ENCODE measurements around the gene OSCP1.
A peak's percentile ranks its signal among the peaks of the same experiment; 100 is the strongest.

OSCP1 gene

DNA sequence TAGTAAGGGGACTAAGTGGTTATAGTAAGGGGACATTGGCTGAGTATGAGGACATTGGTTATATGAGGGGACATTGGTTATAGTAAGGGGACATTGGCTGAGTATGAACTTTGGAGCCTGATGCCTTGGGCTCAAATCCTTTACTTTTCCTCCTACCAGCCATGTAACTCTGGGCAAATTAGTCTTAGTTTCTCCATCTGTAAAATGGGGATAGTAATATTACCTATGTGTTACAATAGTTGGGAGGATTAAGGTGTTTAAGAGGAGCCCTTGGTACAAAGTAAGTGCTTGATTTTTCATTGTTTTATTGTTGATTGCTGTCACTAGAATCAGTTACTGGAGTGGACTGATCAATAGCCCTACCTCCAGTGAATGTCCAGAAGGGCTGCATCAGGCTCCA is 2.8 kb downstream of the OSCP1 start:
- no peak for DNase-seq (ENCODE audit: low read depth)

DNA sequence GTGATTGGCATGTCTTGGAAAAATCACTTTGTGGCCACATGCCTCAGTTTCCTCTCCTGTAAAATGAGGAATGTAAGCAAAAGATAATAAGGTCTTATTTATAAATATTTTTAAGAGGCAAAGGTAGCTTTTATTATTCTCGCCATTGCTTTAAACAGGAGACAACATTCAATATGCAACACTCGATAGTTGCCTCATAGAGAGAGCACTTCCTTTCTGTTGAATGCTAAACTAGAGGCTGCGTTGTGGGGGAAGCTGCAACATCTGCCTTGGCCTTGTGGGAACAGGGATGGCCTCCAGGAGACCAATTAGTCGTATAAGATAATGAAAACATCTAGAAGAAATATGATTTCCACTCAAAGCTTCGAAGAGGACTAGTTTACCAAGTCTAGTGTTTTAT is 3.5 kb downstream of the OSCP1 start:
- DNase-seq (ENCODE audit: low read depth), result no peak

DNA sequence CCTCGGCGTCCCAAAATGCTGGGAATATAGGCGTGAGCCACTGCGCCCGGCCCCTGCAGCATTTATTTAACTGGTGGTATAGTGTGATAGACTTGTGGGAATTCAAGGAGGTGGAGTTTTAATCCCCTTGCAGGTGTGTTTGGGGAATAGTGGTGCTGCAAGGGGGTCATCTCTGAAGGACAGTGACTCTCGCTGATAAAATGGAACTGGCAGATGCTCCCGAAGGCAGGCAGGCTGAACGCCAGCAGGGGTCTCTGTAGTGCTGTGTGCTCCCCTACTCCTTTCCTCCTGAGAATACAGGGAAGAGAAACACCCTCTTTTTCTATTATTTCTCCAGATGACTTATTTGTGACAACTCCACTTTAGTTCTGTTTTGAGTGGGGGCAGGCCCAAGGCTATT is 4.0 kb downstream of the OSCP1 start:
- no peak for DNase-seq (ENCODE audit: low read depth)

DNA sequence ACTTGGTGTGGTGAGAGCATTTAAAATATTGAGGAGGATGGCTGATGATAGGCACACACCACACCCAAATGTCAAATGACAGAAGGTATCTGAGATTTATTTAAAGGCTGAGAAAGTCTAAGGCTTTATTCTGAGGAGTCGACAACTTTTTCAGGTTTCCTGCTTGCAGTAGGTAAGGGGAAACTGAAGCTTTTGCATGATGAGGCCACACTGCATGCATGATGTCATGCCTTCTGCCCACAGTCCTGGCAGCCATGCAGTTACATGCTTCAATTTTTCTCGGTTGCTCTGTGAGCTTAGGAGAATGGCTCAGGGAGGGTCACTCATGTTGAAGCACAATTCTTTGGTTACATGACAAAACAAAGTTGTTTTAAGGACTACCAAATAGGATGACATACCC is 7.0 kb downstream of the OSCP1 start:
- no peak for DNase-seq (ENCODE audit: low read depth)

DNA sequence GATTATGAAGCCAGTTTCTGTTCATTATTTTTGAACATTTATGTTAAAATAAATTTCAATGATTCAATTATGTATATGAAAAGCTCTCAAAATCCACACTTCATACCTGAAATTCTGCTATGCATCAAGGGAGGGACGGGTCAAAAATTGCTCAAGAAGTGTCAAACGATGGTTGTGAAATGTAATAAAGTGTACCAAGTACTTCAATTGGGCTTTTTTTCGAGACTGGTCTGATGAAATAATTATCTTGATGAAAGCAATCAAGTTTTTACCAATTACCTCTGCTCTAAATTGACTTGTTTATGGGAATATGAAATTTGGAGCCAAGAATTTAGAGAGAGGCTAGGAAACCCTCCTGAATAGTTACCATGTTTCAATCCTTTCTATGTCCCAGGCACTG is 7.9 kb downstream of the OSCP1 start:
- no peak for DNase-seq (ENCODE audit: low read depth)

DNA sequence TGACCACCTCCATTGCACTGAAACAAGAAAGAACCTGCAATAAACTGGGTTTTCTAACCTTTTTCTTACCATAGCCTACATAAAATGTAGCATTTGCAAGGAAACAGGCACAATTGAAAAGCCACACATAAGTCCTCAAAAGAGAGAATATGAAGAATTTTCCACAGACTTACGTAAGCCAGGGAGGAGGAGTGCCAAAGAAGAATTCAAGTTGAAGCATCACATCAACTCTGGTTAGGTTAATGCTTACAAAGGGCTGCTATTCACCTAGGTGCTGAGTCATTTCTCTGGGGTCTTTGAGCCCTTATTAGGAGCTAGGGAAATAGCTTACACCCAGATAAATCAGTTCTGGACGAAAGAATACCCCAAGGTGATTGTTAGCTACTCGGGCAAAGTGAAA is 9.6 kb downstream of the OSCP1 start:
- DNase-seq (ENCODE audit: low read depth), result no peak

DNA sequence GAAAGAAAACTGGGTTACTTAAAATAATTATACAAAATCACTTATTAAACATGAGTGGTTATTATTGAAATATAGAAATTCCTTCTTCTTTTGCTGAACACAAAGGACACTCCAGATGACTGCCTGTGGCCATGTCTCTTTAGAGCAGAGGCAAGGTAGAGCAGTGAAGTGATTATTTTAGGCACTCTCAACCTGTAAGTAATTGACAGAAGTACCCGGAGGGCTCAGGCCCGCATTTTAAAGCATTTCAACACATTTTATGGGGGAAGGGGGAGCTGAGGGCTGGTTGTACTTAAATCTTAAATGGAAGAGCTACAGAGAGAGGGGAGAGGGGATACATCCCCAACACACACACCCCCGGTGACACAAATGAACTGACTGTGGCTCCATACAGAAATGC is 10.2 kb downstream of the OSCP1 start:
- DNase-seq (ENCODE audit: low read depth), result no peak

DNA sequence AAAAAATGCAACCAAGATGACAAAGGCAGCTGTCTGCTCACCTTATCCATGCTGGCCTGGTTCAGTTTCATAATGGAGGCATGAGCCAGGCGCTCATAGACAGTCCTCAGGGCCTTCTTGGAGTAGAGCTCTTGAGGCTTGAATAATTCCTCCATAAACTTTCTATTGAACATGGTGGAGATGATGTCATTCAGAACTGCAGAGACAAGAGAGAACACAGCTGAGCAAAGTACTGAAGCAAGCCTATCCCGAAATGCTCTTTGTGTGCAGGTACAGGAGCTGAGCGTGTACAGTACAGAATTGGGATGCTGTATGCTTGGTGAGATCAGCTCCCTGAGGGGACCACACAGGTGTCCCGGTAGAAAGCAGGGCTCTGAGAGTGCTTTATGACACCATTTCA is 11.5 kb downstream of the OSCP1 start:
- DNase-seq (ENCODE audit: low read depth), result no peak

DNA sequence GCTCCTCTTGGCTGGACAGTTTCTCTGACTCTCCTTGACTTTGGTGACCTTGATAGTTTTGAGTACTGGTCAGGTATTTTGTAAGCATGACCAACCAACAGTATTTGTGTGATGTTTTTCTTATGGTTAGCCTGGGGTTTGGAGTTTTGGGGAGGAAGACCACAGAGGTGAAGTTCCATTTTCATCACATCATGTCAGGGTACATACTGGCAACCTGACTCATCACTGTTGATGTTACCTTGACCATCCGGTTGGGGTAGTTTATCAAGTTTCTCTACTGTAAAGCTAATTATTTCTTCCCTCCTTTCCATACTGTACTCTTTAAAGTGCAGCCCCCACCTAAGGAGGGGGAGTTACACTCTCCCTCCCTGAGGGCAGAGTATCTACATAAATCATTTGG is 13.4 kb downstream of the OSCP1 start:
- no peak for DNase-seq (ENCODE audit: low read depth)

DNA sequence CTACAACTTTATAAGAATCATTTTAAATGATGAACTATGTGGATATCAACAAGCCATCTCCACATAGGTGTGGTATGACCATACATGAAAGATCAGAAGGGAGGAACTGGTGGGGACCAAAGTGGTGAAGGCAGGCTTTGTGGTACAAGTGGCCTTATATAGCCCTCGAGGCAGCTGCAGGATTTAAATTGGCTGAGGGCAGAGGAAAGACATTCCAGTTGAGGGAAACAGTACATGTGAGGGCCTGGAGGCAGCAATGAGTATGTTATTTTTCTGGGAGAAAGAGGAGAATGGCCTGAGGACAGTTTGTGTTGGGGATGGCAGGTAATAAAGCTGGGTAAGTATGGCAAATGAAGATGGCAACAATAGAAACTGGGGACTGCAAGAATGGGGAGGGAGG is 17.1 kb downstream of the OSCP1 start:
- DNase-seq (ENCODE audit: low read depth), result no peak

DNA sequence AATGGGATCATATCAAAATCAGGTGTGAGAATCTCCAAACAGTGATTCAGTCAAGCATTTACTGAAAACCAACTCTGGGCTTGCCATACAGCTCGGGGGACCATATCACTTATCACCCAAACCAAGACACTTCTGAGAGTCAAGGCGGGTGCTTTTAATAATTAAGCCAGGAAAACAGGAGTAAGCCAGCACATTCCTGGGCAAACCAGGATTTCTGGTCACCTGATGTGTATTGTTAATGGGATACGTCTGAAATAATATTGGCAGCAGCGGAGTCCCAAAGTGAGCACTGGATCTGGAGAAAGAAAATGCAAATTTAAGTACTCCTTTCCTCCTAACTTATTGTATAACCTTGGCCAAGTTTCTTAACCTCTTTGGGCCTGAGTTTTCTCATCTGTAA is 17.6 kb downstream of the OSCP1 start:
- no peak for DNase-seq (ENCODE audit: low read depth)

DNA sequence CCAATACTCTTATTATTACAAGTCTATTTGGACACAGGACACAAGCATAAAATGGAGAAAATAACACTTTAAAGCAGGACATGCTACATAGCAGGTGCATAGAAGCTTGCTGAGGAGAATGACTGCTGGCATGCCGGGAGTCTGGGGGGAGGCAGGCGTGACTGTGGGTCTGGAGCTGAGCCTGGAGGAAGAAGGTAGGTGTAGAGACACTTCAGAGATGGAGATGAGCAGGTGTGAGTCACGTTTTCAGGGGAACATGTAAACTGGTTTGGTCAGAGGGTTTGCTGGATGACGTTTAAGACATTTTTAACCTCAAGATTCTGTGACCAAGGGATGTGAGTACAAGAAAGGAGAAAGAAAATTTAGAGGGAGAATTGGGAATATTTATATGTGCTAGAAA is 24.5 kb downstream of the OSCP1 start:
- DNase-seq (ENCODE audit: low read depth), result no peak

DNA sequence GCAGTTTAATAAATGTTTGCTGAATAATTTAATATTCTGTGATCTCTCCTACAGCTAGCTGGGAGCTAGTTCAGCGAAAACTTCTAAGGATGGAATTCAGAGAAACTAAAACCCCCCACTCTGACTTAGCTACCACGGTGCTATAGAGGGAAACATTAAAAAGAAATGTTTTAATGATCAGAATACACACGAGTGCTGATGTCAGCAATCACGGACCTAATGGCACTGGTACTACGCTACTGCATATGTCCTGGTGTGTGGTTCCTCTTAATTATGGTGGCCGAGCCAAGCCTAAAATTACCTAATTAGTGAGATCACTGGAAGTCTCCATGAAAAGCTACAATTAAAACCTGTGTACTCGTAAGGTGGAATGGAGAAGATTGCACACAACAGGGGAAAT is 28.6 kb downstream of the OSCP1 start:
- DNase-seq (ENCODE audit: low read depth), result no peak

DNA sequence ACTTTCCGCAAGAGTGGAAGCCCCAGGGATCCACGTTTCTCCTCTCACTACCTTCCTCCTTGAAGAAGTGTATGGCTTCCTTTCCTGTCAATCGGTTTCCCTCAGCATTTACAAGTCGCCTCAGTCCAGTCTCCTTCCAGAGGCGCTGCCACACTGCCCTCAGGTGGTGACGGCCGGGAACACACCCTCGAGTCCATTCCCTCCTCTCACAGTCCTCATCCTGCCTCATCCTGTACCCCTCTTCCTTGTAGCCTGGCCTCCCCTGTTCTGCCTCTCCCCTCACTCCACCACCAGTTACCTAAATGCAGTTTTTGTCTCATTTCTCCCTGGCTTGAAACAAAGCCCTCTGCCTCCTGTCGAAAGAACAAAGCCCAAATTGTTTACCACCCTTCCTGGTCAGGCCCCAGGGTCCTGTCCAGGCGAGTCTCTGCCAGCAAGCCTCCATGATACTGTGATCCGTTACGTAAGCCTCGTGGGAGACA is 29.4 kb downstream of the OSCP1 start:
- DNase-seq (ENCODE audit: low read depth), result peak; percentile 53

DNA sequence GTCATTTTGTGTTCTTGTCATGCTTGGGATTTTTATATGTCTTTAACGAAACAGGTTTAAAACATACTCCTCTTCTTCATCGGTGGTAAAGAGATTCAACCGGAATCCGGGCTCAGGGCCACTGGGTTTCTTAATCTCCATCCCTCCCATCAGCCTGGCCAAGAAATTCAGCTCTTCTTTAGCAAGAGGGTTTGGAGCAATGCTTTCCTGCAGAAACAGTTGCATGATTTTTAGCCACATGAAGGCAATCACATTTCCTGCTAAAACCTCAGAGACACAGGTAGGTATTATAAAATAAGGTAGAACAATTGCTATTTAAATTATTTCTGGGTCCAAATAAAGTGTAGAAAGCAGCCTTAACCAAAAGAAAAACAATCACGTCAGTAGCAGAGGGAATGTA is 29.8 kb downstream of the OSCP1 start:
- no peak for DNase-seq (ENCODE audit: low read depth)

DNA sequence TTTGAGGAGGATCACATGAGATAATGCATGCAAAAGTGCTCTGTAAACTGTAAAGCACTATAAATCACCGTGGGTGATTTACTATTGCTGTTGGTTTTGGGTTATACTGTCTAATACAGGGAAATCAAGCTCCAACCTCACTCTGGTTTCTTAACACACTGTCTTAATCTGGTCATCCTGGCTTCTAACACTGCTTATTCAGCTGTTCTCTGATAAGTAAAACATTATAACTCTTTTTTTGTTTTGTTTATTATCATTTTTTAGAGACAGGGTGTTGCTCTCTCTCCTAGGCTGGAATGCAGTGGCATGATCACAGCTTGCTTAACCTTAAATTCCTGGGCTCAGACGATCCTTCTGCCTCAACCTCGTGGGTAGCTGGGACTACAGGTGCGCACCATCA is 30.7 kb downstream of the OSCP1 start:
- no peak for DNase-seq (ENCODE audit: low read depth)

DNA sequence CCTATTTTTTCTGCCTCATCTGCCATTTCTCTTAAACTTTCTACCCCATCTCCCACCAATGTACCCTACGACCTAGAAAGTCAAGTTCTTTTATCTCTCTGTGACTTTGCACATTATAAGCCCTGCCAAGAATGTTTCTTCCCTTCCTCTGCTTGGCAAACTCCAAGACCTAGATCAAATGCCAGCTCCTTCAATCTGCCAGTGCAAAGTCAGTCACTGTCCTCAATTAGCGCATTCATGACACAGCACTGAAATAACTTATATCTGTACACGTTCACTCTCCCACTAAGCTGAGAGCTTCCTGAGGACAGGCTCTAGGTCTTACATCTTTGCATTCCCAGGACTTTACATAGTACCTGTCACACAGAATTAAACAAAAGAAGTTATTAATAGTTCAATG is 31.1 kb downstream of the OSCP1 start:
- no peak for DNase-seq (ENCODE audit: low read depth)

DNA sequence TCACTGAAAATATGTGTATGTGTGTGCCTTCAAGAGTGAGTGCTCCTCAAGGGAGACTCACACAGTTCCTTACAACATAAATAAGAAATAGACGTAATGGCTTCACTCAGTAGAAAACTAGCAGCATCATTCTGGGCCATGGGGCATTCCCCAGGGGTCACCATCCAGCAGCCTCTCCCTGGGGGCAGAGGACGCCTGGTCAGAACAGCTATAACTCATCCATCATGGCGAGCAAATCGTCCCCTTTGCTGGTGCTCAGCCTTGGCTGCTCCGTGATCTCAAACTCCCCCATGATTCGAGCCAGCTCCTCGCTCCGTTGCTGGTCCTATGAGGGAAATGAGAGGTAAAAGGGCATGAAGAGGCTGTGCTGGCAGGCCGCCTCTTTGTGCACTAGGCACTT is 32.3 kb downstream of the OSCP1 start:
- no peak for DNase-seq (ENCODE audit: low read depth)

DNA sequence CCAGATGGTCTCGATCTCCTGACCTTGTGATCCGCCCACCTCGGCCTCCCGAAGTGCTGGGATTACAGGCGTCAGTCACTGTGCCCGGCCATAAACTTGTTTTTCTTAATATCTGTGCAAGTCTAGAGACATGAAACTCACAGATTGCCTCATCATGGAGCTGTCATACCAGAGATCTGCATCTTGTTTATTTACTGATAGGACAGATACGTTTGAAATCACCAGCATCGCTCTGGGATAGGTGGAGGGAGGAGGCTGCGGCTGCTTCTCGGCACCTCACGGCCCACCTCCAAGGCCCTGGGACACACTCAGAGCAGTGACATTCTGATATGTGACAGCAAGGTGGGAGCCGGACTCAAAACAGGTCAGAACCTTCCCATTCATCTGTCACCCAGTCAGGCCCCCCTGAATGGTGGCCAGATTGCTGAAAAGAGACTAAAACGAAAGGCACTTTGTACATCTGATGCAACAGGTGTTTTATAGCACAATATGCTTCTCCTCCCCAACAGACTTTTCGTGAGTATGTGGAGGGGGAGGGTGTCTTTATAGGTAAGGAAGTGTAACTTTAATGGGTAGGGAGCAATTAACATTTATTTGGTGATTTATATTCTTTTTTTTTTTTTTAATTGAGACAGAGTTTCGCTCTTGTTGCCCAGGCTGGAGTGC is 34.5 kb downstream of the OSCP1 start:
- DNase-seq (ENCODE audit: low read depth), result no peak

DNA sequence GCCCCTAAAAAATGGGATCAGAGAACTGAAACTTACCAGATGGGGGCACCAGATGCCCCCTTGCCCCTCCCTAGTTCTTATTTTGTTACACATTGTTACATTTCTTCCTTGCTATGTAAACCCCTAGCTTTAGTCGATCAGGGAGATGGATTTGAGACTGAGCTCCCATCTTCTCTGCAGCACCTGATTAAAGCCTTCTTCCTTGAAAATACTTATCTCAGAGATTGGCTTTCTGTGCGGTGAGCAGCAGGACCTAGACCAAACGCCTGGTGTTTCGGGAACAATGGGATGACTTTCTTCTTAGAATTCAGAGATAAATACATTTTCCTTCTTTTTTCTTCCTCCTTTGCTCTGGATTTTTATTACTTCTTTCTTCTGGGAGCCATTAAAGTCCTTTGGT is 35.9 kb downstream of the OSCP1 start:
- no peak for DNase-seq (ENCODE audit: low read depth)

DNA sequence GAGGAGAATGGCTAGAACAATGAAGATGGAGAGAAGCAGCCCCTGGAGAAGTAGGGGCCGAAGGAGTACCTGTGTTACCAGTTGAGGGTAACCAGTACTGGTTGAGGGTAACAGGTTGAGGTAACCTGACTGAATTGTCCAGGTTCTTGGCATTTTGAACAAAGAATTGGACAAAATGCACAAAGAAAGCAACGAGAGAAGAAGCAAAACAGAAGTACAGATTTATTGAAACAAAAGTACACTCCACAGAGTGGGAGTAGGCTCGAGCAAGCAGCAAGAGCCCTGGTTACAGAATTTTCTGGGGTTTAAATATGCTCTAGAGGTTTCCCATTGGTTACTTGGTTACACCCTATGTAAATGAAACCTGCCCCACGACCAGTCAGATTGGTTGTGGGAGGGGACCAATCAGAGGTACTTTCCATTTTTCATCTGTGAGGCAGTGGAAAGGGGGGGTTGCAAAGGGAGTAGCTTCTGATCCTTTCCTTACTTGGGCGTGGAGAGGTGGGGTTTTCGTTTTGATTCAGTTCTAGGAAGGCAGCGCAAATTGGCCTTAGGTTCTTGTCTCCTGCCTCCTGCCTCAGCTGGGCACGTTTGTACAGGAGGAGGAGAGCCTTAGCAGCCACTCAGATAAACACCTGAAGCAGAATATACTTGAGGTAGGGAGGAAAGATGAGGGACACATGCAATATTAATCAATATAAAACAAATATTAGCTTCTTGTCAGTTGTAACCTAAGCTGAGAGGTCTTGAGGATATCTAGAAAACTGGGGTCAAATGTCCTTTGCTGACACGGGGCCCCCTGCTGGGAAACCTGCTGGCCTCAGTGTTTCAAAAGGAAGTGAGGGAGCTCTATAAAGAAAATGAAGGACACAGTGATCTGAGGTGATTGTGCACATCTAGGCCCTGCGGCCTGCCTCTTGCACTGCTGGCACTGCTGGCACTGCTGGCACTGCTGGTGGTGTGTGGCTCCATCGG is 38.3 kb downstream of the OSCP1 start:
- DNase-seq (ENCODE audit: low read depth), result no peak

DNA sequence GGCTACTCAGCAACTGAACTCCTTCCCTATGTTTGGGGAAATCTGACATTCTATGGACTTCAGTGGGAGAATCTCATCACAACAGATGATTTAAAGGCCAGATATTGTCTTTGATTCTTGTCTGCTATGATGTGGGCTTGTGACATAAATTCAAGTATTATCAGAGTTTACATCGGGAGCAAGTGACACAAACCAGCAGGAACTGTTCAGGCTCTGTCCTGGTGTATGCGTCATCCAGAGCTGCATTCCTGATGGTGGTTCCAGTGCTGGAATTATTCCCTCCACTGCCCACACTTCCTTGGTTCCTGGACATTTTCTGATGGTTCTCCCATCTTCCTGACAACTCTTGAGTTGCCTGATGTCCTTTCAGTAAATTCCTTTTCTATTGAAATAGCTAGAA is 41.8 kb downstream of the OSCP1 start:
- no peak for DNase-seq (ENCODE audit: low read depth)

DNA sequence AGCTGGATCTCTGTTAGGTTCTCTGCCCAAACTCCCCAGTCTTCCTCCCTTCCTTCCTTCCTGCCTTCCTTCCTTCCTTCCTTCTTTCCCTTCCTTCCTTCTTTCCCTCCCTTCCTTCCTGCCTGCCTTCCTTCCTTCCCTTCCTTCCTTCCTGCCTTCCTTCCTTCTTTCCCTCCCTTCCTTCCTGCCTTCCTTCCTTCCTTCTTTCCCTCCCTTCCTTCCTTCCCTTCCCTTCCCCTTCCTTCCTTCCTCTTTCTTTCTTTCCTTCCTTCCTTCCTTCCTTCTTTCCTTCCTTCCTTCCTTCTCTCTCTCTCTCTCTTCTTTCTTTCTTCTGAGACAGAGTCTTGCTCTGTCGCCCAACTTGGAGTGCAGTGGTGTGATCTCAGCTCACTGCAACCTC is 43.8 kb downstream of the OSCP1 start:
- no peak for DNase-seq (ENCODE audit: low read depth)

DNA sequence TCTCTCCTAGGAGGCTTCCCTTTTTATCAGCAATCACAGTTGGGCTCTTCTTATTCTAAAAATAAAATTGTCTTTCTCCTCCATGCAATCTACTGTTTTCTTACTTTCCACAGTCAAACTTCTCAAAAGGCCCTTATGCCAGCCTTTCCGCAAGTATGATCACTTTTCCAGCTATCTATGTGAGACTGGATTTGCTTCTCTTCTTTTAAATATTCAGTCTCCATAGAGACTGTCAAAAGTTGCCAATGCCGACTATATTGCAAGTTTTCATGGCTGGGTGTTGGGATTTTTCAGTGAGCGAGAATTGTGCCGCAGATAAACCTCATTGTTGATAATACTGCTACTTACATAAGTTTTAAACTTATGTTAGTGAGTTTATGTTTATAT is 47.8 kb downstream of the OSCP1 start:
- no peak for DNase-seq (ENCODE audit: low read depth)

Measured in HS-5 (cell line).